Activated gamma-delta T cell treated with Interleukin-2 at 50 U/mL for 16 hours (primary cell): Measurements from ENCODE around the gene DCUN1D1.

Experiments used
- DNase-seq: peaks from one replicate; pipeline ENCODE4 v3.0.0-alpha.2; 2020

DCUN1D1 gene

DNA sequence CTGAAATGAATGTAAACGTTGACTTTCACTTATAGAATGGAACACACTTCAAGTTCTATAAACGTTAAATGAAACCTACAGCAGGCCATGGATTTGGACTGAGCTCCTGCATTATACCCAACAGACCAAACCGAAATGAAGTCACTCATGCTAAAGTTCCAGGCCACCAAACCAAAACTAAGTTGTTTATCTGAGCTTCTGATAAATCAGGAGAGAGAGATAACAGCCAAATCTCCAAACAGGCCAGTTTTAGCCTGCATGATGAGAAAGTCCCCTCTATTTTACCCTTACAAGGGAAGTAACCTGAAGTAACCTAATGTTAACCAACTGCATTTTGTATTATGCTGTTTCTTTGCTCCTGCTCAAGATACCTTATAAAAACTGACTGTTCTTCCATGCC, 44.5 kb downstream of the DCUN1D1 start:
- no peak for DNase-seq

GRCh38 chr3:182925944-182926337, 54.4 kb downstream of the DCUN1D1 start:
- DNase-seq: no peak

- DNase-seq: no peak
Measured at GRCh38 chr3:182925330-182925943, 54.9 kb downstream of the DCUN1D1 start.

DNA sequence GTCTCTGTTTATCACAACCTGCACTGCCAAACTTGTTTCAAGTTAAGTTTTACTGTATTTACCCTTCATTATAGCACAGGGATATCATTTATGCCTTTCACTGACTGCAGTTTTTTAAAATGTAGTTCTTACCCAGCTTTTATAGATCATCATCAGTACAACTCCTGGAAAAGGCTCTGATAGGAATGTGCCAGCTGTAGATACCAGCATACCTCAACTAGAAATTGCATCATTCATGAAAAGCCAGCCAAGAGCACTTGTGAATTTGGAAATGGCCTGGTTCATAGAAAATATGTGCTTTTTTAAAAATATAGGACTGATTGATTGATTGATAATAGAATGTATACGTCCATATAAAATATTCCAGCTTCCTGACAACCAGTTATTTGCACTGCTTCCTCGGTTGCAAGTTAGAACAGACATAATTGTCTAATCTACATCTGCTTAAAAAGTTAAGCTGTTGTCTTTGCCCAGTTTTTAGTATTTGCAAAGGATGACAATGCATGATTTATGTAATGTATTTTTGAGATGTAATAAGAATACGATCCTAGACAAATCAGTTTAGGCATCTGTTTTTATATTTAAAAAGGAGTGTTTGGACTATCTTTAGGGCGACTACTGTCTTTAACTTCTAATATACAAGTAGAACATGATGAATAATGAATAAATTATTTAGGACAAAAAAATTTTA, 58.5 kb downstream of the DCUN1D1 start:
- no peak for DNase-seq

DNA sequence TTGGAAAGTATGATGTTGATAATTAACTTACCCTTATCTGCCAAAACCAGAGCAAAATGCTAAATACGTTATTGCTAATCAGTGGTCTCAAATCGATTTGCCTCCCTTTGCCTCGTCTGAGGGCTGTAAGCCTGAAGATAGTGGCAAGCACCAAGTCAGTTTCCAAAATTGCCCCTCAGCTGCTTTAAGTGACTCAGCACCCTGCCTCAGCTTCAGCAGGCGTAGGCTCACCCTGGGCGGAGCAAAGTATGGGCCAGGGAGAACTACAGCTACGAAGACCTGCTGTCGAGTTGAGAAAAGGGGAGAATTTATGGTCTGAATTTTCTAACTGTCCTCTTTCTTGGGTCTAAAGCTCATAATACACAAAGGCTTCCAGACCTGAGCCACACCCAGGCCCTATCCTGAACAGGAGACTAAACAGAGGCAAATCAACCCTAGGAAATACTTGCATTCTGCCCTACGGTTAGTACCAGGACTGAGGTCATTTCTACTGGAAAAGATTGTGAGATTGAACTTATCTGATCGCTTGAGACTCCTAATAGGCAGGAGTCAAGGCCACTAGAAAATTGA, 59.7 kb downstream of the DCUN1D1 start:
- no peak for DNase-seq

DNA sequence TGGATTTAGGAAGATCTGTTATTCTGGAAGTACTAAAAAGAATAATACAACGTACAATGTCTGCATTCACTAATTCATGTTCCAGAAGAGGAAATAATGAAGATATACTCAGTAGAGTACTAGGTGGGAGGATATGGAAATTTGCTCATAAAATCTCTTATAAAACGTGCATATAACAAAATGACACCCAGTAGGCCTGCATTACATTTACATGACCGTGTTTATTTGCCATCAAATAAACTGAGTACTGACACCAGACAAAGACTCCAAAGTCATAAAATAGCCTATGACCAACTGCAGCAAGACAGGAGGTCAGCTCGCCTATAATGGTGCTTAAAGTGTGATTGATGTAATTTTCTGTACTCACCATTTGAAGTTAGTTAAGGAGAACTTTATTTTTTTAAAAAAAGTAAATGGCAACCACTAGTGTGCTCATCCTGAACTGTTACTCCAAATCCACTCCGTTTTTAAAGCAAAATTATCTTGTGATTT, 60.4 kb downstream of the DCUN1D1 start:
- DNase-seq: no peak

DNA sequence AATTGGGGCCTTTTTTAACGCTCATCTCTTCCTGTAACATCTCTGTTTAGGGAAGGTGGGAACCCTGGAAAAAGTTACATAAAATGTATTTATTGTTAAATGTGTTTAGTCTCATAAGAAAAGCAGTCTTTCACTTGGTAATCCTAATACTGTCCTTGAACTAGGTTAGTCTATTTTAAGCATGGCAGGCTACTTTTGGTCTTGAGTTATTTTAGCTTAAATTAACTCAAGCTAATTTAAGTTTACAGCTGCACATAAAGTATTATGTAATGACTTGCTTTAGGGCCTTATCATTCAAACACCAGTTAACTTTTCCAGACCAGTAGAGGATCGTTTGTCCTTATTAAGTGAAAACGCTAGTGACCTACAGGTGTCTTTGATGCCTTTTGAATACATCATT, 63.2 kb downstream of the DCUN1D1 start:
- no peak for DNase-seq

DNA sequence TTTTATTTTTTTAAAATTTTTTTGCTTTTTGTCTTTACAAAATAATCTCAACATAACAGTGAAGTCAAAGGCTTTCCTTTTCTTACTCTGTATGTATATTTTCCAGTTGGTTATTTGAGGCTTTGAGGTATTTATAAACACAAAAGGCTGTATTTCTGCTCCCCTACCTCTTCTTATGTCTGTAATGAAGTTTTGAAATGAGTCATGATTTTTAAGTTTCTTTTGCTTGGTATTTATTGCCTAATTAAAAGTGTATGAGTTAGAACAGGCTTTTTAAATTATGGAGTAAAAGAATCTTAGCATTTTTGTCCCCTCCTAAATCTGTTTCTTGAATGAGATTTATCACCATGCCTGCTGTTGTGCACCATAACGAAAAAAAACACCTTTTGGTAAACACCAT, 66.0 kb downstream of the DCUN1D1 start:
- DNase-seq: no peak

- no peak for DNase-seq
Measured at GRCh38 chr3:182913889-182914288, 66.4 kb downstream of the DCUN1D1 start.

GRCh38 chr3:182912474-182912873, 67.9 kb downstream of the DCUN1D1 start:
- DNase-seq: no peak

DNA sequence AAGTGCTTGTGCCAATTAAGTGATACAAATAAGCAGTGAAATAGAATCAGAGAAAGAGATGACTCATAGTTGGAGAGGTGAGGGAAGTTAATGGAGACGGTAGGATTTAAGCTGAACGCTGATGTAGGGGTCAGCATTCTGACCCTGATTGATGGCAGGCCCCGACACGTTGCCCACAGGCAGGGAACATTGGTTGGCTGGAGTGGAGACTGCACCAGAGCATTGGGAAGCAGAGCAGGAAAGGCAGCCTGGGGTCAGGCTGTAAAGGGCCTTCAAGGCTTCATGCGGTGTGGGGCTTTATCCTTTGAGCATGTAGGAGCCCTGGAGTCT, 68.6 kb downstream of the DCUN1D1 start:
- no peak for DNase-seq

DNA sequence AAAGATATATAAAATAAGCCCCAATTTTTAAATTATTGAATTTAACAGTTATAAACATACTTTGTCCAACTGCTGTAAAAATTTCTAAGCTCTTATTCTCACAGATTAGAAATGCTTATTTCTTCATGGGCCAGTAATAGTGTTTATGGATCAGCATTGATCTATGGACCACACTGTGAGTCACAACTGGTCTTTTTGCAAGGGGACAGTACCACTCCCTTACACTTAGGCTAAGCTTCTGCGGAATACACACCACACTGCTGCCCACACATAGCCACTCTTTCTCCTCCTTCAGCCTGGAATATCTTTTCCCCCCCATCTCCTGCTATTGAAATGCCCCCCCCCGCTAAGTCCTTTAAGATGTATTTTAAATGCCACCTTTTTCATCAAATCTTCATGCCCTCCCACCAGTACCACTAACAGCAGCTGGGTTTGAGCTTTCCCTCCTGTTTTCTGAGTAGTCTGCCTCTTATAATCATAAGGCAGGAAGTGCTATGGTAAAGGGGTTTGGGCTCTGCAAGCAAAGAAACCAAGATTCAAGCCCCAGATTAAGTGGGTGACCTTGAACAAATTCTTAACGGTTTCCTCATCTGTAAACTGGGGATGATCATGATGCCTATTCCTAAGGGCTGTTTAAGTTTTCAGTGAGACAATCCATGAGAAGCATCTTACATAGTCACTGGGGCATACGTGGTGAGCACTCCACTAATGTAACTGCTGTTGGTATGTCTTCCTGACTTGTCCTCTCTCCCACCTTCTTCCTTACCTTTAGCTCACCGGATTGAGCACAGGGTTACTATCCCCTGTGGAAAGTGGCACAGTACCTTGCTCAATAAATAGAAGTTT, 69.2 kb downstream of the DCUN1D1 start:
- no peak for DNase-seq

DNA sequence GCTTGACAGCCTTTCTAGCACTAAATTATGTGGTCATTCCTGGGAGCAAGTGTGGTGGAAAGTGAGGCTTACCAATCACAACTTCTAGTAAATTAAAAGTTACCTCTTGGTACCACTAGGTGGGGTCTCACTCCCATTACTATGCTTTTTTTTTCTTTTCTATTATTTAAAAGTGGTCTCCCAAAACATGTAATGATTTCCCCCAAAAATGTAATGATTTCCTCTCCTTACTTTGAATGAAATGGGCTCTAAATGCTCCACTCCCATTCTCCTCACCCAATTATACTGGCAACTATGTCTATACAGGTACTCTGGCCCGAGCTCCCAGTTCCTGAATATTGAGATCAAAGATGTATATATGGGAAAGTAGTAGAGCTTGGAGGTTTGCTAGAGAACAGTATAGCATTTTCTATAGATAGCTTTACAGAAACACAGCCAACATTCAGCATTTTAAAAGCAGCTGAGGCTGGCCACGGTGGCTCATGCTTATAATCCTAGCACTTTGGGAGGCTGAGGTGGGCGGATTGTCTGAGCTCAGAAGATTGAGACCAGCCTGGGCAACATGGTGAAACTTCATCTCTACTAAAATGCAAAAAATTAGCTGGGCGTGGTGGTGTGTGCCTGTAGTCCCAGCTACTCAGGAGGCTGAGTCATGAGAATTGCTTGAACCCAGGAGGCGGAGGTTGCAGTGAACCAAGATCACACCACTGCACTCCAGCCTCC, 70.9 kb downstream of the DCUN1D1 start:
- no peak for DNase-seq

GRCh38 chr3:182908471-182908870, 71.9 kb downstream of the DCUN1D1 start:
- no peak for DNase-seq

- no peak for DNase-seq
Measured at GRCh38 chr3:182906036-182906435, 74.3 kb downstream of the DCUN1D1 start.

DNA sequence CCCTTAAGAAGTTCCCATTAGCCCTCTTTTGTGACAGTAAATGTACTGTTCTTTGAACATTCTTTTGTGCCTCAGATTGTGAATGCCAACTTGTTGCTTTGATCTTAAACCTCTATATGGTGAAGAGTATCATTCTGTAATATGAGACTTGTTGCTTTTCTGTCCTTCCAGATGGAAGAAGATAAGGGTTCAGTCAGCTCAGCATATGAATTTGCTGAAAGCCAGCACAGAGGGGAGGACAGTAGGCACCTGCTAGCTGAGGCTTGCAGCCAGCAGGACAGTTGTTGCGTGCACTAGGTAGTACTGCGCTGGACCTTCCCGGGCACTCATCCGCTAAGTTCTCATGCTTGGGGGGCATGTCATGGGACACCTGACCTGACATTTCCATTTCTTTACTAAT, 74.7 kb downstream of the DCUN1D1 start:
- no peak for DNase-seq

- DNase-seq: no peak
Measured at GRCh38 chr3:182904164-182904563, 76.2 kb downstream of the DCUN1D1 start.

GRCh38 chr3:182902236-182902635, 78.1 kb downstream of the DCUN1D1 start:
- no peak for DNase-seq

DNA sequence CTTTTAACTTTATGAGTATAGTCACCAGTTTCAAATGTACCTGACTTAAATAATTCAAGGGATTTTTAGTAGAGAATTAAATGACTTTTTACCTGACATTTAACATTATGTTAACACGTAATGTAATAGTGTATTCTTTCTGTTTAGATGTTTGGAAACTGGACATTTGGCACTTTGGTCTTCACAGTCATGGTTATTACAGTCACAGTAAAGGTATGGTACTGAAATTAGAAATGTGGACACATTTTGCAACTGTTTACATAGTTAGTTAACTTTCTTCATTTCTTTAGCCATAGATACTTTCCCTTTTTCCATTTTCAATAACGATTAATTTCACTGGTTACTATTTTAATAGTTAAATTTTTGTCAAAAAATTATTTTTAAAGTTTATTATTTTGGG, 83.8 kb downstream of the DCUN1D1 start:
- no peak for DNase-seq

GRCh38 chr3:182895513-182896112, 84.7 kb downstream of the DCUN1D1 start:
- DNase-seq: no peak

DNA sequence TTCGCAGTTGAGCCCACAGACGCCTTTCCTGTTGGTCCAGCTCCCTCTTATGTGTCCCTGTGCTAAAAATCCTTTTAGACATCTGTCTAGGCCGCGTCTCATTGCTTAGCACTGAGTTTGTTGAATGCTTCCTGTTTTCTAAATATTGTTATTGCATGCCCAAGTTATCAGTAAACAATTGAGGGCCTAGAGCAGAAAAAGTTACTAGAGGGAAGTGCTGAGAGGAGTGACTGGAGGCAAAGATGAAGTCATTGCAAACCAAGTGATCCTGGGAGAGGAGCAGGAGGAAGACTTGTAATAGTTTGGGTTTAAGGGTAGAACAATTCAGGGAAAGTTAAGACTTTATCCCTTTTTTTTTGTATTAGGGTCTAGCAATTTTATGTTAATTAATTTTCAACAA, 88.1 kb downstream of the DCUN1D1 start:
- DNase-seq: no peak

DNA sequence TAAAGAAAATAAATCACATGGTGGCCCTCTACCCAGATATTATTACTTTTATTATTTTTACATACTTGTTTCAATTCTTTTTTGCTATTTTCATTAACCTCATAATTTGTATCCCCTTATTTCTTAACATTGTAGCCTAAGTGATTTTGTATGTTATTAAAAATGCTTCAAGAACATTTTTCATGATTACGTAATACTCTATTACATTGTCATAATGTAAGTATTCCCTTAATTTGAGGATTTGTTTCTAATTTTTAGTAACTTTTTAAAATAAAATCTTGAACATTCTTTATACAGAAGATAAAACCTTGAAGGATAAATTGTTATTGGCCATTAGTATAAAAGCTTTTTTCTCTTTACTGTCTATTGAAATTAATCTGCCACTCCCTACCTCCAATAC, 89.0 kb downstream of the DCUN1D1 start:
- no peak for DNase-seq
